ENCODE data around the gene N4BP2L2.

GRCh38 chr13:32549788-32550187 is 11.2 kb upstream of the N4BP2L2 start:
- no peak for TF ChIP-seq EP300 (IDR thresholded peaks at IDR 0.05)
- TF ChIP-seq CTCF (IDR thresholded peaks at IDR 0.05): no peak
- no peak for TF ChIP-seq POLR2A (IDR thresholded peaks at IDR 0.05)
